Tibial artery (tissue), 4 donors: ENCODE measurements around the gene ELAVL4.

Experiments used
- DNase-seq, 2 donors: peaks; one replicate each; pipeline ENCODE4 v3.0.0-alpha.2; 2019
- H3K27ac ChIP-seq, 2 donors: fragments of 200-600 bp; sonication (generic) in 1 of 2; 1 replicate in 1 of 2; 2 replicates in 1 of 2; pipeline ENCODE4 v1.5.1; 2018 to 2019; ENCODE audit warnings: mild to moderate bottlenecking in 1 of 2
- H3K27me3 ChIP-seq, 2 donors: fragments of 200-600 bp; sonication (generic) in 1 of 2; one replicate each; pipeline versions ENCODE4 v1.5.1 to v1.6.0; 2016 to 2019
- H3K36me3 ChIP-seq, 3 donors: fragments of 200-600 bp; sonication (generic) in 2 of 3; one replicate each; pipeline ENCODE4 v1.5.1; 2016 to 2019; ENCODE audit warnings: mild to moderate bottlenecking in 2 of 3
- H3K4me1 ChIP-seq, 4 donors: fragments of 200-600 bp; sonication (generic) in 2 of 4; 1 replicate in 3 of 4; 2 replicates in 1 of 4; pipeline ENCODE4 v1.5.1; 2016 to 2019
- H3K4me3 ChIP-seq, 2 donors: fragments of 200-600 bp; sonication (generic) in 1 of 2; 1 replicate in 1 of 2; 2 replicates in 1 of 2; pipeline ENCODE4 v1.5.1; 2018 to 2019; ENCODE audit warnings: mild to moderate bottlenecking in 2 of 2
- H3K9me3 ChIP-seq, 3 donors: fragments of 200-600 bp; sonication (generic) in 1 of 3; one replicate each; pipeline ENCODE4 v1.5.1; 2016 to 2019
- CTCF ChIP-seq, 2 experiments: fragments of 200-600 bp in 1 of 2; fragments of 450-650 bp in 1 of 2; IDR thresholded peaks; one replicate each; pipeline ENCODE4 v1.5.1; 2017 to 2019; ENCODE audit warnings: antibody characterized with exemption in 2 of 2, mild to moderate bottlenecking in 1 of 2, moderate library complexity in 1 of 2
- intact Hi-C: fragments of 100-400 bp; cut with DNase I; formaldehyde crosslinking; loops from one replicate; pipeline ENCODE4 v1.15.0; 2023; ENCODE audit warnings: low total_unique reads

Gene ELAVL4

DNA sequence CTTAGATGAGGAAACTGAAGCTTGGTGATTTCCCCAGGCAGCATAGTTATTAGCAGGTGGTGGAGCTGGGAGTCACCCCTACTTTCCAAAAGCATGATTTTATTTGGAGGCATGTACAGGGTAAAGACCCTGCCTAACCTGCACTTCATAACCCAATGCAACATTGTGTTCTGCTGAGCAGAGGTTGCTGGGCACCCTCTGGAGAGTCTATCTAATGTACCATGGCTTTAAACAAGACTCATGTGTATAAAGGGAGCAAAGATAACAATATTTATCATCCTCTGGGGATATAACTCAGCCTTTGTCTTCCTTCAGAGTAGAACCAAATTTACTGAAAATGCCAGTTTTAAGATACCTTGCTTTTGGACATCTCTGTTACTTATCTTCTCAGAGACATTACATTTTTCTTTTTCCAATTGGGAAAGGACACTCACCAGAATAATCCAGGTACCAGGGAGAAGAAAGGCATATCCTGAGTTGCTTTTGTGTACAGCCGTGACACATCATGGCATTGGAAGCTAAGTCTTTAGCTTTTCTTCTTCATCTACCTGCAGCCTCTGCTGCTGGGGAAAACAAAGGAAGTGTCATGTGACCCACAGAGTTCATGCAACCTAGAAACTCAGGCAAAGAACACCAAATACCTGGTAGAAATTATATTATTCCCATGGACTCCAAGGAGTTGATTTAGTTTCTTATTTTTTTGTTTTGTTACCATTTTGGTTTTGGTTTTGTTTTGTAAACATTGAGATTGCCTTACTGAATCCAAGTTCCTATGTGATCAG is 39.6 kb downstream of the ELAVL4 start:
- no peaks in the 10 kb centered on the region for H3K9me3 ChIP-seq
- H3K36me3 ChIP-seq, result no peaks in the 10 kb centered on the region
- H3K4me3 ChIP-seq, result no peak overlapping the region
- TF ChIP-seq CTCF (IDR thresholded peaks at IDR 0.05), result no peak
- no peaks in the 10 kb centered on the region for H3K27me3 ChIP-seq
- no peaks in the 10 kb centered on the region for H3K4me1 ChIP-seq
- DNase-seq, result no peak
- no peak overlapping the region for H3K27ac ChIP-seq
- intact Hi-C loops, result no loop called here

DNA sequence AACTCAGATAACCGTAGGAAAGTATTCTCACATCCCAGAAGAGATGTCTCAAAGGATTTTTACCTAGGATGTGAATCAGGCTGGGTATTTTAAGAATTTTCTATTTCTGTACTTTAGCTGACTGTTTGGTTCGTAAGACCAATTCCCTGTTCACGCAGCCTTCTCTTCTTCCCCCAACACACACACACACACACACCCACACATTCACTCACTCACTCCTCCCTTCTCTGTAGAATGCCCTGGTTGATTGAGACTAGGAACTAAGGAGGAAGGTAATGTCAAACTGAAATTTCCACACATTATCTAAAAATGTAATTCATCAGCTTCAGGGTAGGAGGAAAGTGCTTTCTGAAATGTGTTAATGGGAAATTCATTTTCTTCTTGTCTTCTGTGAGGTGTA is 43.5 kb downstream of the ELAVL4 start:
- H3K27ac ChIP-seq, result no peak overlapping the region
- no peak for DNase-seq
- H3K36me3 ChIP-seq, result no peaks in the 10 kb centered on the region
- no peak for TF ChIP-seq CTCF (IDR thresholded peaks at IDR 0.05)
- no peak overlapping the region for H3K4me3 ChIP-seq
- H3K9me3 ChIP-seq, result no peaks in the 10 kb centered on the region
- no peaks in the 10 kb centered on the region for H3K4me1 ChIP-seq
- H3K27me3 ChIP-seq, result no peaks in the 10 kb centered on the region
- intact Hi-C loops, result no loop called here

- Histone ChIP-seq H3K4me3 (no peak overlapping the region), H3K27ac (no peak overlapping the region)
- no peak for DNase-seq
Observed at GRCh38 chr1:50155541-50155940, 46.8 kb downstream of the ELAVL4 start.

DNA sequence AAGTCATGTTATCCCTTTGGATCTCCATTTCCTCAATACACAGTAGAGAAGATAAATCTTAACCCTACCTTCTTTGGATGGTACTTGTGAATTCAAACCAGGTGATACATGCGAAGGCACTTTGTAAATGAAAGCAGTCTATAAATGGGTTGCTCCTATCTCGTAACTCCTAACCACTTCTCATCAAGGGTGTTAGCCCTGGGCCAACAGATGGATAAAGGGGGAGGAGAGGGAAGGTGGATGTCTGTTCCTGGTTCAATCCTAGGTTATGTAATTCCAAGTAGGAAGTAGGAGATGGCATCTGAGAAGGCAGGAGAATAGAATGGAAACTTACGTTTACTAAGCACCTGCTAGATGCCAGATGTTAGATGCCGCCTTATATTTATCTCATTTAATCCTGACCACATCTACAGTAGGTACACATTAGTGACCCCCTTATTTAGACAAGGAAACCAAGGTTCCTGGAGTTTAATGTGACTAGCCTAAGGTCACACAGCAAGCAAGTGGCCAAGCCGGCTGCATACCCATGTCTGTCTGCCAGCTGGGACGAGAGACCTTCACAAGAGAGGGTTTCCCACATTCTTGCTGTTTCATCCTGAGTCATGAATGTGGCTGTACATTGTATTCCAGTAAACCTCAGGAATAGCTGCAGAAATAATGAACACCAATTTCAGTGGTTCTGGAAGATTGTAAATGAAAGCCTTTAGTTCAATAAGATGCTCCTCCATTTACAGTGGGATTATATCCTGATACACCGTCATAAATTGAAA is 47.7 kb downstream of the ELAVL4 start:
- no peak for TF ChIP-seq CTCF (IDR thresholded peaks at IDR 0.05)
- intact Hi-C loops, result no loop called here
- Histone ChIP-seq H3K4me3 (no peak overlapping the region), H3K27ac (no peak overlapping the region), H3K9me3 (no peaks in the 10 kb centered on the region), H3K36me3 (no peaks in the 10 kb centered on the region), H3K4me1 (no peaks in the 10 kb centered on the region), H3K27me3 (no peaks in the 10 kb centered on the region)
- no peak for DNase-seq

More at GRCh38 chr1:50155541-50155940, 46.8 kb downstream of the ELAVL4 start:
- H3K9me3 ChIP-seq, result no peaks in the 10 kb centered on the region
- H3K4me1 ChIP-seq, result no peaks in the 10 kb centered on the region
- H3K27me3 ChIP-seq, result no peaks in the 10 kb centered on the region
- no peak for TF ChIP-seq CTCF (IDR thresholded peaks at IDR 0.05)
- intact Hi-C loops, result no loop called here
- H3K36me3 ChIP-seq, result no peaks in the 10 kb centered on the region

GRCh38 chr1:50157306-50157941 is 48.7 kb downstream of the ELAVL4 start:
- TF ChIP-seq CTCF (IDR thresholded peaks at IDR 0.05), result no peak
- Histone ChIP-seq H3K4me1 (no peaks in the 10 kb centered on the region), H3K9me3 (no peaks in the 10 kb centered on the region), H3K27me3 (no peaks in the 10 kb centered on the region), H3K36me3 (no peaks in the 10 kb centered on the region), H3K4me3 (no peak overlapping the region), H3K27ac (no peak overlapping the region)
- intact Hi-C loops, result no loop called here
- DNase-seq, result no peak
